ENCODE measurements around the gene CDK17. TPM values are rescaled to one million over a fixed set of nuclear protein-coding genes. Genes with fewer than 3 reads are reported as not detected.

The CDK17 gene
- total RNA-seq, 1 experiment from 2014 or later, result 21.4 TPM

GRCh38 chr12:96371790-96372699 lies 28.2 kb downstream of the CDK17 start:
- no peak for TF ChIP-seq ATF3 (IDR thresholded peaks at IDR 0.05)
- TF ChIP-seq, protein P1, sequence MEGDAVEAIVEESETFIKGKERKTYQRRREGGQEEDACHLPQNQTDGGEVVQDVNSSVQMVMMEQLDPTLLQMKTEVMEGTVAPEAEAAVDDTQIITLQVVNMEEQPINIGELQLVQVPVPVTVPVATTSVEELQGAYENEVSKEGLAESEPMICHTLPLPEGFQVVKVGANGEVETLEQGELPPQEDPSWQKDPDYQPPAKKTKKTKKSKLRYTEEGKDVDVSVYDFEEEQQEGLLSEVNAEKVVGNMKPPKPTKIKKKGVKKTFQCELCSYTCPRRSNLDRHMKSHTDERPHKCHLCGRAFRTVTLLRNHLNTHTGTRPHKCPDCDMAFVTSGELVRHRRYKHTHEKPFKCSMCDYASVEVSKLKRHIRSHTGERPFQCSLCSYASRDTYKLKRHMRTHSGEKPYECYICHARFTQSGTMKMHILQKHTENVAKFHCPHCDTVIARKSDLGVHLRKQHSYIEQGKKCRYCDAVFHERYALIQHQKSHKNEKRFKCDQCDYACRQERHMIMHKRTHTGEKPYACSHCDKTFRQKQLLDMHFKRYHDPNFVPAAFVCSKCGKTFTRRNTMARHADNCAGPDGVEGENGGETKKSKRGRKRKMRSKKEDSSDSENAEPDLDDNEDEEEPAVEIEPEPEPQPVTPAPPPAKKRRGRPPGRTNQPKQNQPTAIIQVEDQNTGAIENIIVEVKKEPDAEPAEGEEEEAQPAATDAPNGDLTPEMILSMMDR (IDR thresholded peaks at IDR 0.05 in 2 of 3, conservative IDR thresholded peaks at IDR 0.05 in 1 of 3; ENCODE audit: borderline replicate concordance in 1 of 3, insufficient read depth in 1 of 3, low read depth in 2 of 3, low read length in 2 of 3), result no peak
- no peak for TF ChIP-seq RAD21 (IDR thresholded peaks at IDR 0.05; ENCODE audit: low read depth)
- no peak for TF ChIP-seq JUND (IDR thresholded peaks at IDR 0.05)
- TF ChIP-seq CEBPB (IDR thresholded peaks at IDR 0.05; ENCODE audit: low read depth), result no peak
- no peak for TF ChIP-seq CBX3 (IDR thresholded peaks at IDR 0.05; ENCODE audit: low read depth)
- no peak for TF ChIP-seq POLR2AphosphoS5 (IDR thresholded peaks at IDR 0.05; ENCODE audit: low read depth, low read length)
- TF ChIP-seq YY1 (IDR thresholded peaks at IDR 0.05; ENCODE audit: extremely low read depth, insufficient replicate concordance, low read depth, low read length), result no peak
- no peak for TF ChIP-seq POLR2A (IDR thresholded peaks at IDR 0.05; ENCODE audit: borderline replicate concordance, extremely low read depth, insufficient read depth, insufficient read length)
- TF ChIP-seq TCF7L2 (IDR thresholded peaks at IDR 0.05; ENCODE audit: borderline replicate concordance, extremely low read depth, insufficient read depth, insufficient read length), result no peak
- no peak for TF ChIP-seq FOSL1 (IDR thresholded peaks at IDR 0.05; ENCODE audit: low read depth)
- no peak for TF ChIP-seq EZH2 (IDR thresholded peaks at IDR 0.05)
- no peak for TF ChIP-seq EZH2phosphoT487 (IDR thresholded peaks at IDR 0.05; ENCODE audit: borderline replicate concordance)
- no peak for TF ChIP-seq ELF1 (IDR thresholded peaks at IDR 0.05; ENCODE audit: borderline replicate concordance, low read depth)
- TF ChIP-seq EGR1 (IDR thresholded peaks at IDR 0.05; ENCODE audit: low read depth), result no peak
- ChIA-PET CTCF (no interaction called here), RAD21 (ENCODE audit: low non-redundant PET in 1 of 2, low total read pairs in 2 of 2, uncharacterized antibody in 2 of 2, unreplicated experiment in 2 of 2) (no interaction called here), POLR2A (no interaction called here)
- Histone ChIP-seq H3K79me2 (ENCODE audit: insufficient read depth, low read length) (peaks cover 81% of the 10 kb centered on the region), H3K27me3 (ENCODE audit: insufficient read depth, low read length) (no peaks in the 10 kb centered on the region), H3K27ac (ENCODE audit: low read depth, low read length) (no peak overlapping the region), H3K4me2 (ENCODE audit: low read length) (no peak overlapping the region), H4K20me1 (ENCODE audit: insufficient read depth) (no peaks in the 10 kb centered on the region), H3K36me3 (ENCODE audit: control insufficient read depth in 1 of 2, insufficient read depth in 2 of 2, low read length in 2 of 2) (no peaks in the 10 kb centered on the region), H3K9ac (ENCODE audit: low read length) (no peak overlapping the region), H3K4me3 (replicated peaks in 1 of 2; ENCODE audit: low read depth in 1 of 2, low read length in 2 of 2) (no peak overlapping the region), H2AFZ (ENCODE audit: low read depth, low read length, poor library complexity, severe bottlenecking) (no peak overlapping the region), H3K9me2 (ENCODE audit: insufficient read depth) (no peaks in the 10 kb centered on the region), H3K9me3 (ENCODE audit: control insufficient read depth in 1 of 2, insufficient read depth in 1 of 2, low read depth in 1 of 2, low read length in 2 of 2) (no peaks in the 10 kb centered on the region), H3K4me1 (ENCODE audit: control insufficient read depth in 1 of 2, insufficient read depth in 2 of 2, low read length in 2 of 2) (peaks cover 3 to 10% of the 10 kb centered on the region in 2 experiments; a peak in 3 of 4 replicates)
- DNase-seq (ENCODE audit: low read depth, low spot score), result no peak
- intact Hi-C loops (cut with micrococcal nuclease), result no loop called here
- BruUV-seq (replicated peaks), result no TSS peak
- ATAC-seq, result no peak

All from HCT116 (cell line).